HG03039 (cell line): ENCODE data around the gene THBS3.
"Not testable (repeated sequence)": the region's sequence is repeated elsewhere in the genome, so short reads cannot be mapped to it uniquely, and the experiment has no call there.

Experiments
- ATAC-seq: cut with Tn5 transposase; IDR thresholded peaks from one replicate; pipeline ENCODE4 v1.9.1; 2021; ENCODE audit warnings: mild to moderate bottlenecking, moderate library complexity; ENCODE audit not compliant: unreplicated experiment

The THBS3 gene

GRCh38 chr1:155208541-155209311 lies 1.0 kb upstream of the THBS3 start, which contains the start of gene MTX1:
TSS of gene MTX1 (plus strand) at chr1:155208695. CDS start at chr1:155208805, 110 bp downstream.
- ATAC-seq, result peak; percentile 52

DNA sequence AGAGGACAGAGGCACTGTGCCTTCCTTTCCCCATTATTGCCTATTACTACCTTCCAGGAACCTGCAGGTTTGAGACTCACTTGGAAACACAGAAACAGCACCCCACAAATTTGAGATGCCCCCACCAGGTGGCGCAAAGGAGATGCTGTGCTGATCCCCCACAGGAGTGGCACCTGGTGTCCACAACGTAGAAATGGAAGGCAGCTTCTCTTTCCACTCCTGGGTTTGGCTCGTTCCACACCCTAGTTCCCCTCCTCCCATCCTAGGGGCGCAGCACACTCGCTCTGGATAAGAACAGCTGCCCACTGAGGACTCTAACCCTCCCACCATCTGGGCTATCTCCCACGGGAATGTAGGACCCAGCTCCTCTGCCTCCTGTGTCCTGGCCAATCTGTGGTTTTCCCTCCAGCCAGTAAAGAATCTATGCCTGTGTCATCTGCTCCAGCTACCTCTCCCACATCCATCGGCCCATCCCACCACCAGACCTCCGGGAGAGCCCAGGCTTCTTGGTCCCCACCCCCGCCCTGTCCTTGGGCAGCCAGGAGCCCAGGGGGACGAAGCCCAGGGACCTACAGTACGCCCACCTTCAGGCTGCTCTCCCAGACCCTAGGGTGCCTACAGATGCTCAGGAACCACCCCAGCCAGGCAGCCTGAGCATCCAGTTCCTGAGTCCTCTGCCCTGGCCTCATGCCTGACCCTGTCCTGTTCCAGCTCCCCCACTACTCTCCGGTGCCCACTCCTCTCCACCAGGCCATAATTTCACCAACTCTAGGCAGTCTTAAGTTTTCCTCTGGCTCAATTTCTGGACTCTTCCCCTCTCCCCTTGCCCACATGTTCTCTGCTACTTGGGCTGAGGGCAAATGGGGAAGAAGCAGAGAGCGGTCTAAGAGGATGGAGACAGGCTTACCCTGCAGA lies 549 bp downstream of the THBS3 start:
- no peak for ATAC-seq

DNA sequence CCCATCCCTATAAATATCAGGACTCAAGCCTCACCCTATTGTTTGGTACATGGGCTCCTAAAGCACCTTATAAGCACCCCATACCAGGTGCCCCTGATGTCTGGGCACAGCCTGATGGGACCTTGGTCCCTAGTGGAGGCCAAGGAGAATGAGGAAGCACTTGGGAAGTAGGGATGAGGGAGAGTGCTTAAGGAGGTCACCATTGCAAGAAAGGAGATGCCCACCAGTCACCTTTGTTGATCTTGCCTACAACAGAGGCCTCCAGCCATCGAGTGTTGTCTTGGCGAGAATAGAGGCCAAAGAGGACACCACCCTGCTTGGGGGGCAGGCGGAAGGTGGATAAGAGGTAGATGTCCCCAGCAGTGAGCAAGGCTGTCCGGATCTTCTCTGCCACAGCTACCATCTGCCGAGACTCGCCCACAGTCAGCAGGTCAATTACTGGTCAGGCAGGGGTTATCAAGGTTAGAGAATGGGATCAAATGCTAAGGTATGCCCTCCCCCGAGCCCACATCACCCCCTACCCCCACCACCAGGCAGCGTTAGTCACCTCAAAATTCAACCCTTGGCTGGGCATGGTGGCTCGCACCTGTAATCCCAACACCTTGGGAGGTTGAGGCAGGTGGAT lies 1.6 kb downstream of the THBS3 start:
- ATAC-seq, result no peak

DNA sequence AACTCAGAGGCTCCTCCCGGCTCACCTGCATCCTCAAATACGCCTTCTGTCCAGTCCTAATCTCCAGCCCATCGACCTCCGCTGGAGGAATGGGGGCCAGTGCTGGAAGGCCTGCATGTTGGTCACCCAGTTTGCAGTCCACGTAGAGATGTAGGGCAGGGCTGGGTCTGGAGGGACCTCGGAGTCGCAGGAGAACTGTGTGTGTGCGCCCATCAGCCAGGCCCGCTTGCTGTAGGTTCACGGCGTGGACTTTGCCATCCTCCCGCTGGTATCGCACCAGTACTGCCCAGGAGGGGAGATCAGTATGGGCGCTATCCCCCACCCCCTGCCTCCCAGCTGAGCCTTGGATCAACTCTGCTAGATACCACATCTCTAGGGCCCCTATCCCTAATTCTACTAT lies 2.7 kb downstream of the THBS3 start:
- no peak for ATAC-seq

- no peak for ATAC-seq
Measured at GRCh38 chr1:155202731-155203515, 4.8 kb downstream of the THBS3 start.

GRCh38 chr1:155202198-155202597 lies 5.5 kb downstream of the THBS3 start:
- ATAC-seq, result no peak

DNA sequence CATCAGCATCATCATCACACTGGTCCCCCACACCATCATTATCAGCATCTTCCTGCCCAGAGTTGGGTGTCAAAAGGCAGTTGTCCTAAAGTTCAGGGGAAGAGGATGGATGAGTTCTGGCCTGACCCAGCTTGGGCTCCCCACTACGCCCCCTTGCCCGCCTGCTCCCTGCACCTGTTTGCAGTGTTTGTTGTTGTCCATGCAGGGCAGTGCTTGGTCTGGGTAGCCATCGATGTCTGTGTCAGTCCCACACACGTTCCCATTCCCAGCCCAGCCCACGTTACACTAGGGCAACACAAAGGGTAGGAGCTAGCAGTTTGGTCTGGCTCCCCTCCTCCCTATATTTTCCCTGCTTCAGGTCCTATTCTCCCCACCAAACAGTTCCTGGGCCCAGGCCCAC lies 6.8 kb downstream of the THBS3 start:
- ATAC-seq, result no peak

DNA sequence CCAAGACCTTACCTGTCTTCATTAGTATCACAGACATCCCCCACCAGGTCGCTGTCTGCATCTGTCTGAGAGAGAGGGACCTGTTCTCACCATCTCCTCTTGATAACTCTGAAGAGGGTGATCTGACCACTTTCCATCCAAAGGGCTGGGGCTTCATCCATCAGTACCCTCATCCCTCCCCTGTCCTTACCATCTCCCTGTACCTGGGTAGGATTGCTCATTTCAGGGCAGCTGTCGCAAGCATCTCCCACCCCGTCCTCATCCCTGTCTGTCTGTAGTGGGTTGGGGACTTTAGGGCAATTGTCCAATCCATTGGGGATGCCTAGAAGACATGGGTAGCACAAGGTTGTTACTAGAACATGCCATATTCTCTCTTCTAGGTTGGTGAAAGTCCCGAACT lies 7.9 kb downstream of the THBS3 start:
- ATAC-seq, result no peak

- ATAC-seq, result no peak
Measured at GRCh38 chr1:155198547-155198906, 9.2 kb downstream of the THBS3 start.

DNA sequence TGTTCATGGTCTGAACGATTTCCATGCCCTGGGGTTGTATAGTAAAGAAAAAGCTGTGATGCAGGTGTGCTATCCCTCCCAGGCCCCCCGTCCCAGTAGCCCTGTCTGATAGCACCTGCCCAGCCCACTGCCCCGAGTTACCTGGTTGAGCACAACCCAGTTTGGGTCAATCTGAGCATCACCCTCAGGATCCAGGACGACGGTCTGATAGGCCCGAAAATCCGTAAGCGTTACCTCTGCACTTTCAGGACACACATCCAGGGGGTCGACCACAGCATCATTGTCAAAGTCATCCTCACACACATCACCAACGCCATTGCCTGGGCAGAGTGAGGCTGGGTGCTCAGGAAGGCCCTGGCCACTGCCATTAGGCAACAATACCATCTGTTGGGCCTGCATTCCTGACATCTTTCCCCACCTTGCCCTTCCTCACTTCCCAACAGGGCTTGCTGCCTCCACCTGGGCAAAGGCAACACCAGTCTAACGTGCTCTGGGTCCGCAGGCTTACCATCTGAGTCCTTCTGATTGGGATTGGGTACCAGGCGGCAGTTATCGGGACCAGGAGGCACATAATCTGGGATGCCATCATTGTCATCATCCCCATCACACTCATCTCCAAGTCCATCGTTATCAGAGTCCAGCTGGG lies 9.7 kb downstream of the THBS3 start:
- ATAC-seq, result no peak

- no peak for ATAC-seq
Measured at GRCh38 chr1:155196893-155197638, 10.6 kb downstream of the THBS3 start.

- no peak for ATAC-seq
Measured at GRCh38 chr1:155196103-155196892, 11.4 kb downstream of the THBS3 start.

GRCh38 chr1:155195201-155196102 lies 12.2 kb downstream of the THBS3 start:
- ATAC-seq, result no peak

- ATAC-seq, result not testable (repeated sequence)
Measured at GRCh38 chr1:155193991-155194240, 13.8 kb downstream of the THBS3 start.

- ATAC-seq, result peak; percentile 57
Measured at GRCh38 chr1:155193275-155193990, 14.3 kb downstream of the THBS3 start.

DNA sequence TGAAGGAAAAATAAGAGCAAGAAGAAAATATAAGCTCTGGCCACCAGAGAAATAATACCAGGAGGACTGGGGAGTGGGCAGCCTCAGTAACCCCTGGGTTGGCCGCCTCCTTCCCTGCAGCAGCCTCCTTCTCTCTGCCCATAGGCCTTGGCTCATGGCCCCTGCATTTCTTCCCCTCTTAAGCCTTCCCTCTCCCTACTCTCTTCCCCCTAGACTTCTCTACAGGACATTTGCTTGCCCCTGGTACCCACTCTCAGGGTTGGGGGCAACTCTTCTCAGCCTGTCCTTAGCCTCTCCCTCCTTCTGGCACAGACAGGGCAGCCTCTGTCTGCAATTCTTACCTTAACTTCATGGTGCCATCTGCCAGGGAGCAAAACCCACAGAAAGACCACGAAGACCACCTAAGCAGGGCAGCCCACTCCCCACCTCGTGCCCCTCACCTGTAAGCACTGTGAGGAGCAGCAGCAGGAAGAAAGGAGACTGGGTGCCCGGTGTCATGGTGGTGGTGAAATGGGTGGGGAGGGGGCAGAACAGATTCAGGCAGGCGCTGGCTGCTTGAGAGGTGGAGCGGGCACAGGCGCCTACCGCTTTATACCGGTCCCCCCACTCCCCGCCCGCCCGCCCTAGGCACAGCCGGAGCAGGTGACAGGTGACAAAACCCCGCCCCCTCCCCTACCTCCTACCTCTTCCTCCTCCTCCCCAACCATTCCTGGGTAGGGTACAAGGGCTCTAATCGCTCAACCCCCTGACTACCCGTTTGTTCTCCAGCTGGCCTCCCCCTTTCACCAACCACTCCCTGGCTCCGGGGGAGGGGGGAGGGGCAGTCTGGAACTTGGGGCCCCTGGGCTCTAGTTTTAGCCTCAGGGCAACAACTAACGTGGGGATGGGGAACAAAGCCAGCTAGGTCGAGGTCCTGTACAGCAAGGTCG lies 15.1 kb downstream of the THBS3 start:
- ATAC-seq, result no peak
